ENCODE measurements around the gene KCNJ6. TPM values are rescaled to one million over a fixed set of nuclear protein-coding genes. Genes with fewer than 3 reads are reported as not detected.

KCNJ6 gene
- total and polyA plus RNA-seq, 2 of the 8 experiments (the other 6 are each of a cell fraction or from before 2014, with no cell fraction given), result 0.51 to 1.2 TPM

DNA sequence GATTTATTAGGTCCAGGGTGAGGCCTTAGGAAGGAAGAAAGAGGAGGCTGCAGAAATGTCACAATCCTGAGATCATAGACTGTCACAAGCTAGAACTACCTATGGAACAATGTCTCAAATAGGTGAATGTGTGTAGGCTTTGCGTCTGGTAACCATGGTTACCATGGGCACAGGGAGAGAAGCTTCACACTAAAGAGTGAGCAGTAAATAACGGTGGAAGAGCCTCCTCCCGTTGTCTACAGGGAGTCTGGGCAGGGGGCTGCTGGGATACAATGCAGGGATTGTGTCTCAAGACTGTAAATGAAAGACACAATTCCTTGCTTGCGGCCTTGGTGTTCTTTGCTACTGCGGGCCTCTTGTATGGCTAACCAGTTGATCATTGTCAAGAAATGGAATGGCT, 28.2 kb upstream of the KCNJ6 start (continued):
- TF ChIP-seq, protein P1, sequence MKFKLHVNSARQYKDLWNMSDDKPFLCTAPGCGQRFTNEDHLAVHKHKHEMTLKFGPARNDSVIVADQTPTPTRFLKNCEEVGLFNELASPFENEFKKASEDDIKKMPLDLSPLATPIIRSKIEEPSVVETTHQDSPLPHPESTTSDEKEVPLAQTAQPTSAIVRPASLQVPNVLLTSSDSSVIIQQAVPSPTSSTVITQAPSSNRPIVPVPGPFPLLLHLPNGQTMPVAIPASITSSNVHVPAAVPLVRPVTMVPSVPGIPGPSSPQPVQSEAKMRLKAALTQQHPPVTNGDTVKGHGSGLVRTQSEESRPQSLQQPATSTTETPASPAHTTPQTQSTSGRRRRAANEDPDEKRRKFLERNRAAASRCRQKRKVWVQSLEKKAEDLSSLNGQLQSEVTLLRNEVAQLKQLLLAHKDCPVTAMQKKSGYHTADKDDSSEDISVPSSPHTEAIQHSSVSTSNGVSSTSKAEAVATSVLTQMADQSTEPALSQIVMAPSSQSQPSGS (IDR thresholded peaks at IDR 0.05; ENCODE audit: low read length), result no peak
- no peak for TF ChIP-seq RXRA (IDR thresholded peaks at IDR 0.05; ENCODE audit: insufficient read depth, low read depth, low read length)
- TF ChIP-seq TBP (IDR thresholded peaks at IDR 0.05; ENCODE audit: low read depth, low read length), result no peak
- no peak for TF ChIP-seq GTF2F1 (IDR thresholded peaks at IDR 0.05; ENCODE audit: borderline replicate concordance, low read depth, low read length)
- no peak for TF ChIP-seq EP300 (IDR thresholded peaks at IDR 0.05; ENCODE audit: borderline replicate concordance in 1 of 2, low read depth in 2 of 2, low read length in 2 of 2)
- no peak for TF ChIP-seq KDM5A (IDR thresholded peaks at IDR 0.05; ENCODE audit: low read length)
- no peak for TF ChIP-seq MAFK (IDR thresholded peaks at IDR 0.05; ENCODE audit: low read depth, low read length)
